SK-N-SH (cell line): ENCODE results near the gene TRDN. TPM values are rescaled to one million over a fixed set of nuclear protein-coding genes. Genes with fewer than 3 reads are reported as not detected.

Experiments
- CTCF ChIA-PET: fragments of 300-600, 350-600 bp; formaldehyde crosslinking; extraction: SDS; loops from one replicate; lab custom pipeline; 2021; lab: Yijun Ruan, JAX
- POLR2A ChIA-PET: fragments of 350-600 bp; sonication (Branson Sonifier 250); formaldehyde crosslinking; extraction: SDS; loops from one replicate; lab custom pipeline; 2020; ENCODE audit warnings: antibody characterized with exemption, inconsistent platforms; lab: Yijun Ruan, JAX
- DNase-seq: peaks from one replicate; pipeline ENCODE4 v3.0.0; 2012
- H2AFZ ChIP-seq: fragments of 200-600 bp; sonication (generic); 2 replicates; pipeline ENCODE4 v1.8.1; 2016; ENCODE audit warnings: antibody characterized with exemption, mild to moderate bottlenecking, low read depth
- H3F3A ChIP-seq: fragments of 200-600 bp; sonication (generic); replicated peaks from 2 replicates; pipeline ENCODE3; 2016; ENCODE audit warnings: antibody characterized with exemption, mild to moderate bottlenecking; ENCODE audit not compliant: insufficient read depth
- H3K27ac ChIP-seq, 2 experiments: fragments of 200-500 bp in 1 of 2; fragments of 200-600 bp in 1 of 2; sonication (Bioruptor generic) in 1 of 2; sonication (generic), shearing (Covaris generic) in 1 of 2; 2 replicates each; pipeline versions ENCODE4 v1.5.1 to v1.6.1; 2014 to 2016; ENCODE audit warnings: low read depth in 2 of 2, inconsistent platforms in 1 of 2, low read length in 1 of 2, mild to moderate bottlenecking in 1 of 2, mixed read lengths in 1 of 2
- H3K27me3 ChIP-seq: fragments of 200-600 bp; sonication (generic), shearing (Covaris generic); 2 replicates; pipeline ENCODE4 v1.6.1; 2016; ENCODE audit warnings: mixed run types; ENCODE audit not compliant: insufficient read depth
- H3K36me3 ChIP-seq, 2 experiments: fragments of 200-500 bp in 1 of 2; fragments of 200-600 bp in 1 of 2; sonication (Bioruptor generic) in 1 of 2; sonication (generic) in 1 of 2; replicated peaks in 1 of 2; 2 replicates each; pipeline versions ENCODE3 to v1.5.1; 2014 to 2016; ENCODE audit warnings: low read length in 1 of 2, mild to moderate bottlenecking in 1 of 2; ENCODE audit not compliant: insufficient read depth in 2 of 2, control insufficient read depth in 1 of 2
- H3K4me1 ChIP-seq, 2 experiments: fragments of 200-500 bp in 1 of 2; fragments of 200-600 bp in 1 of 2; sonication (Bioruptor generic) in 1 of 2; sonication (generic), shearing (Covaris generic) in 1 of 2; 2 replicates each; pipeline versions ENCODE4 v1.5.1 to v1.6.1; 2014 to 2016; ENCODE audit warnings: low read depth in 1 of 2, low read length in 1 of 2, mixed run types in 1 of 2; ENCODE audit not compliant: insufficient read depth in 2 of 2, control insufficient read depth in 1 of 2
- H3K4me2 ChIP-seq: fragments of 200-600 bp; sonication (generic), shearing (Covaris generic); 2 replicates; pipeline ENCODE4 v1.6.1; 2017; ENCODE audit warnings: mixed run types
- H3K4me3 ChIP-seq, 2 experiments: fragments of 200-500 bp in 1 of 2; fragments of 200-600 bp in 1 of 2; sonication (Bioruptor generic) in 1 of 2; sonication (generic), shearing (Covaris generic) in 1 of 2; 2 replicates each; pipeline versions ENCODE4 v1.5.1 to v1.8.1; 2014 to 2016; ENCODE audit warnings: low read depth in 2 of 2, inconsistent platforms in 1 of 2, low read length in 1 of 2, mild to moderate bottlenecking in 1 of 2, mixed read lengths in 1 of 2, moderate library complexity in 1 of 2
- H3K79me2 ChIP-seq: fragments of 200-600 bp; sonication (generic); 2 replicates; pipeline ENCODE4 v1.8.1; 2017; ENCODE audit warnings: mild to moderate bottlenecking; ENCODE audit not compliant: insufficient read depth
- H3K9ac ChIP-seq: fragments of 200-600 bp; sonication (generic); 2 replicates; pipeline ENCODE4 v1.6.1; 2017; ENCODE audit warnings: mixed run types
- H3K9me2 ChIP-seq: fragments of 200-600 bp; sonication (generic); 2 replicates; pipeline ENCODE4 v1.6.1; 2017; ENCODE audit warnings: mixed run types
- H3K9me3 ChIP-seq: fragments of 200-600 bp; sonication (generic); 2 replicates; pipeline ENCODE4 v1.6.1; 2017; ENCODE audit warnings: mixed run types, mild to moderate bottlenecking, moderate library complexity
- H4K20me1 ChIP-seq: fragments of 200-600 bp; sonication (generic); 2 replicates; pipeline ENCODE4 v1.6.1; 2017; ENCODE audit warnings: mild to moderate bottlenecking, mixed run types; ENCODE audit not compliant: insufficient read depth
- CTCF ChIP-seq: fragments of 200-600 bp; sonication (generic); IDR thresholded peaks from 2 replicates; pipeline ENCODE4 v1.6.1; 2017; ENCODE audit warnings: antibody characterized with exemption, mild to moderate bottlenecking, moderate library complexity
- FOSL2 ChIP-seq: IDR thresholded peaks from 2 replicates; pipeline ENCODE4 v1.4.0; 2012; ENCODE audit warnings: low read depth, mild to moderate bottlenecking, moderate library complexity, borderline replicate concordance
- FOXJ3 ChIP-seq: sonication (generic); formaldehyde crosslinking; IDR thresholded peaks from 2 replicates; pipeline ENCODE4 v1.5.1; 2020; ENCODE audit warnings: mild to moderate bottlenecking, missing genetic modification reagents
- FOXM1 ChIP-seq: IDR thresholded peaks from 2 replicates; pipeline ENCODE4 v1.4.0; 2012; ENCODE audit warnings: low read depth, mild to moderate bottlenecking
- GABPA ChIP-seq: IDR thresholded peaks from 2 replicates; pipeline ENCODE4 v1.4.0; 2012; ENCODE audit warnings: low read depth, mild to moderate bottlenecking
- MAX ChIP-seq: IDR thresholded peaks from 2 replicates; pipeline ENCODE4 v1.4.0; 2012; ENCODE audit warnings: low read depth
- MEF2A ChIP-seq: IDR thresholded peaks from 2 replicates; pipeline ENCODE4 v1.4.0; 2012; ENCODE audit warnings: low read depth, borderline replicate concordance
- NRF1 ChIP-seq: IDR thresholded peaks from 2 replicates; pipeline ENCODE4 v1.6.1; 2012; ENCODE audit warnings: low read depth, mild to moderate bottlenecking, low read length
- PBX3 ChIP-seq: IDR thresholded peaks from 2 replicates; pipeline ENCODE4; 2012
- REST ChIP-seq: IDR thresholded peaks from 2 replicates; pipeline ENCODE4 v1.6.1; 2012; ENCODE audit warnings: mild to moderate bottlenecking, low read depth, low read length, moderate library complexity
- ZBTB33 ChIP-seq: IDR thresholded peaks from 2 replicates; pipeline ENCODE4 v1.4.0; 2012; ENCODE audit warnings: low read depth, borderline replicate concordance
- WGBS: methylation state at CpG from one replicate; pipeline ENCODE4 v1.1.6; 2017; ENCODE audit warnings: low lambda C conversion rate; 5-methylcytosine and 5-hydroxymethylcytosine counted together
- polyA plus RNA-seq, 3 experiments: library from polyadenylated mRNA; depleted of rRNA; stranded (reverse); fragments of >200 nt; gene quantifications; 2 replicates each; pipeline ENCODE4 v1.2.3, GENCODE V29; 2012
- TF ChIP-seq, protein P1 (sequence below): fragments of 150-350 bp; IDR thresholded peaks from 2 replicates; pipeline ENCODE4 v1.6.1; 2016; ENCODE audit warnings: mild to moderate bottlenecking, low read depth, low read length
- TF ChIP-seq, protein P2 (sequence below): IDR thresholded peaks from 2 replicates; pipeline ENCODE4 v1.4.0; 2012; ENCODE audit warnings: low read depth, borderline replicate concordance

The TRDN gene
- polyA plus RNA-seq, 1 of the 3 experiments (the other 2 are of a cell fraction) = not detected

DNA sequence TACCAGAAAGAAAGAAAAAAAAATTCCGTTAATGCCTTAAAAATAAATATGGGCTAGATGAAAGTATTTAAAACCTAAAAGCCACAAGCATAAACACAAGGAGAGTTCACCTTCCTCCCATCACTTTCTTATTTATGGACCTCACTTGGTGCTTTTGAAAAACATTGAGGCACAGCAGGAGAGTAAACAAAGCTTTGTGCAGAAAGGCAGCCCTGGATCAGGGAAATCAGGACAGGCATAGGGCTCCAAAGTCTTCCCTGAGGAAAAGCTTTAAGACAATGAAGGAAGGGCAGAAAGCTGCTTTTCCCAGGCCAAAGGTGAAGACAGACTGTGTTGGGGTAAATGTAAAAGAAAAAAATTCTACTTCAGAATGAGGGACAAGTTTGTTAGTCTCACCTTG, 432.8 kb downstream of the TRDN start (continued):
- no peak for TF ChIP-seq REST
- no peak for TF ChIP-seq MAX
- TF ChIP-seq NRF1 = no peak
- no peak for TF ChIP-seq CTCF

- Histone ChIP-seq H3K79me2 (no peaks in the 10 kb centered on the region), H3F3A (no peaks in the 10 kb centered on the region), H4K20me1 (no peaks in the 10 kb centered on the region), H3K9ac (no peak overlapping the region), H3K36me3 (no peaks in the 10 kb centered on the region), H2AFZ (no peak overlapping the region), H3K27ac (no peak overlapping the region), H3K9me2 (0 out of 2 replicates have a peak, but pooled peaks cover 2% of the 10 kb centered on the region), H3K4me2 (no peak overlapping the region), H3K27me3 (no peaks in the 10 kb centered on the region), H3K4me1 (no peaks in the 10 kb centered on the region), H3K4me3 (no peak overlapping the region), H3K9me3 (no peaks in the 10 kb centered on the region)
- CTCF ChIA-PET = no interaction called here
- DNase-seq = no peak
- no peak for TF ChIP-seq MEF2A
- no peak for TF ChIP-seq ZBTB33
- no peak for TF ChIP-seq MAX
- TF ChIP-seq, protein P1, sequence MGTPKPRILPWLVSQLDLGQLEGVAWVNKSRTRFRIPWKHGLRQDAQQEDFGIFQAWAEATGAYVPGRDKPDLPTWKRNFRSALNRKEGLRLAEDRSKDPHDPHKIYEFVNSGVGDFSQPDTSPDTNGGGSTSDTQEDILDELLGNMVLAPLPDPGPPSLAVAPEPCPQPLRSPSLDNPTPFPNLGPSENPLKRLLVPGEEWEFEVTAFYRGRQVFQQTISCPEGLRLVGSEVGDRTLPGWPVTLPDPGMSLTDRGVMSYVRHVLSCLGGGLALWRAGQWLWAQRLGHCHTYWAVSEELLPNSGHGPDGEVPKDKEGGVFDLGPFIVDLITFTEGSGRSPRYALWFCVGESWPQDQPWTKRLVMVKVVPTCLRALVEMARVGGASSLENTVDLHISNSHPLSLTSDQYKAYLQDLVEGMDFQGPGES = no peak
- no peak for TF ChIP-seq PBX3
- TF ChIP-seq REST = no peak
- TF ChIP-seq FOXM1 = no peak
- no peak for TF ChIP-seq FOSL2
- TF ChIP-seq FOXJ3 (CRISPR knock-in tag) = no peak
- TF ChIP-seq, protein P2, sequence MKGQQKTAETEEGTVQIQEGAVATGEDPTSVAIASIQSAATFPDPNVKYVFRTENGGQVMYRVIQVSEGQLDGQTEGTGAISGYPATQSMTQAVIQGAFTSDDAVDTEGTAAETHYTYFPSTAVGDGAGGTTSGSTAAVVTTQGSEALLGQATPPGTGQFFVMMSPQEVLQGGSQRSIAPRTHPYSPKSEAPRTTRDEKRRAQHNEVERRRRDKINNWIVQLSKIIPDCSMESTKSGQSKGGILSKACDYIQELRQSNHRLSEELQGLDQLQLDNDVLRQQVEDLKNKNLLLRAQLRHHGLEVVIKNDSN = no peak
- no peak for TF ChIP-seq GABPA
- WGBS = 51% methylated on average over 7 of the region's 18 CpGs
- POLR2A ChIA-PET = no interaction called here
Observed at GRCh38 chr6:123201869-123202372, 434.8 kb downstream of the TRDN start.
